ENCODE data around the gene WDR43.
A peak's percentile ranks its signal among the peaks of the same experiment; 100 is the strongest.

WDR43 gene

GRCh38 chr2:28952836-28953211, 58.4 kb downstream of the WDR43 start:
- no peak overlapping the region for H2BK12ac ChIP-seq (ENCODE audit: low read length)
- no peak overlapping the region for H3K4me2 ChIP-seq (ENCODE audit: low read length)
- no peak overlapping the region for H2BK5ac ChIP-seq (ENCODE audit: low read depth, low read length, poor library complexity)
- H3K36me3 ChIP-seq (ENCODE audit: control insufficient read depth in 1 of 2, insufficient read depth in 2 of 2, low read length in 2 of 2): peaks cover 0 to 8% of the 10 kb centered on the region in 2 experiments
- no peak overlapping the region for H4K8ac ChIP-seq (ENCODE audit: low read depth, low read length)
- H2BK120ac ChIP-seq (ENCODE audit: insufficient read depth, low read length, poor library complexity): no peak overlapping the region
- H3K27ac ChIP-seq (ENCODE audit: low read depth, low read length): no peak overlapping the region
- H3K79me1 ChIP-seq (ENCODE audit: low read length): no peaks in the 10 kb centered on the region
- no peak overlapping the region for H3K4me3 ChIP-seq (ENCODE audit: low read depth, low read length)
- H3K27me3 ChIP-seq (ENCODE audit: insufficient read depth, low read length): no peaks in the 10 kb centered on the region
- H2AK5ac ChIP-seq (ENCODE audit: low read length): no peak overlapping the region
- no peak overlapping the region for H4K12ac ChIP-seq (ENCODE audit: low read depth, low read length)
- H3K4ac ChIP-seq (ENCODE audit: low read depth, low read length): no peak overlapping the region
- H3K4me1 ChIP-seq (ENCODE audit: control insufficient read depth in 1 of 2, insufficient read depth in 2 of 2, low read length in 2 of 2): no peaks in the 10 kb centered on the region
- WGBS (ENCODE audit: extremely low coverage, insufficient coverage, insufficient read length): no CpG with 5 or more reads among the region's 6 CpGs
- peaks cover 3% of the 10 kb centered on the region for H3K9me3 ChIP-seq (ENCODE audit: insufficient read depth, low read depth, low read length)
- H3K79me2 ChIP-seq (ENCODE audit: control insufficient read depth, insufficient read depth, low read length, poor library complexity): no peaks in the 10 kb centered on the region
- no peak overlapping the region for H3K18ac ChIP-seq (ENCODE audit: low read length)
- H3K14ac ChIP-seq (ENCODE audit: low read length): no peak overlapping the region
- no peak overlapping the region for H3K9ac ChIP-seq (ENCODE audit: low read length)
- H3K23ac ChIP-seq (ENCODE audit: low read length): no peak overlapping the region
- no peak for DNase-seq
- no peak overlapping the region for H4K91ac ChIP-seq (ENCODE audit: low read depth, low read length)
- H2AFZ ChIP-seq (ENCODE audit: insufficient read depth, low read length, poor library complexity): no peak overlapping the region

DNA sequence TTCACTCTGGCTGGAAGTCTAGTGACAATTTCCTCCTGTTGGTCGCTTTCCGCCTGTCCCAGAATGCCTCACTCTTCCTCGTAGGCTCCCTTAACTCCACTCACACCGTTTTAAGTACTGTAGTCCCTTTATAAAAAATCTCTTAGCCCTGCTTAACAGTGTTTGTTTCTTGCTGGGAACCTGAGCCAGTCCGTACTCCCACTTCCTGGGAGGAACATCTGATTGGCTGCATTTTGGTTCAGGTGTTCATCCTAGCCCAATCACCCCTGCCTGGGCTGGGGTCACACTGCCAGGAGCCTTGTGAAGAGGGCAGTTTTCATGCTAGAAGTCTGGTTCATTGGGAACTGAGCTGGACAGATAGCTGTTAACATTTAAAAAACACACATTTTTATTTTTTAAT, 61.0 kb downstream of the WDR43 start:
- no peaks in the 10 kb centered on the region for H3K27me3 ChIP-seq (ENCODE audit: insufficient read depth, low read length)
- H3K4ac ChIP-seq (ENCODE audit: low read depth, low read length): no peak overlapping the region
- H4K91ac ChIP-seq (ENCODE audit: low read depth, low read length): no peak overlapping the region
- no peak overlapping the region for H4K8ac ChIP-seq (ENCODE audit: low read depth, low read length)
- H4K12ac ChIP-seq (ENCODE audit: low read depth, low read length): no peak overlapping the region
- no peak for DNase-seq
- H3K18ac ChIP-seq (ENCODE audit: low read length): no peak overlapping the region
- no peaks in the 10 kb centered on the region for H3K4me1 ChIP-seq (ENCODE audit: control insufficient read depth in 1 of 2, insufficient read depth in 2 of 2, low read length in 2 of 2)
- no peaks in the 10 kb centered on the region for H3K9me3 ChIP-seq (ENCODE audit: insufficient read depth, low read depth, low read length)
- no peak overlapping the region for H2AK5ac ChIP-seq (ENCODE audit: low read length)
- H2BK120ac ChIP-seq (ENCODE audit: insufficient read depth, low read length, poor library complexity): no peak overlapping the region
- no peak overlapping the region for H3K4me2 ChIP-seq (ENCODE audit: low read length)
- H3K9ac ChIP-seq (ENCODE audit: low read length): no peak overlapping the region
- no peaks in the 10 kb centered on the region for H3K79me2 ChIP-seq (ENCODE audit: control insufficient read depth, insufficient read depth, low read length, poor library complexity)
- H2BK5ac ChIP-seq (ENCODE audit: low read depth, low read length, poor library complexity): no peak overlapping the region
- H3K36me3 ChIP-seq (ENCODE audit: control insufficient read depth in 1 of 2, insufficient read depth in 2 of 2, low read length in 2 of 2): no peaks in the 10 kb centered on the region
- no peak overlapping the region for H3K14ac ChIP-seq (ENCODE audit: low read length)
- no peak overlapping the region for H2BK12ac ChIP-seq (ENCODE audit: low read length)
- WGBS (ENCODE audit: extremely low coverage, insufficient coverage, insufficient read length): no CpG with 5 or more reads among the region's 5 CpGs
- H3K79me1 ChIP-seq (ENCODE audit: low read length): no peaks in the 10 kb centered on the region
- no peak overlapping the region for H3K4me3 ChIP-seq (ENCODE audit: low read depth, low read length)
- no peak overlapping the region for H3K27ac ChIP-seq (ENCODE audit: low read depth, low read length)
- H3K23ac ChIP-seq (ENCODE audit: low read length): no peak overlapping the region
- H2AFZ ChIP-seq (ENCODE audit: insufficient read depth, low read length, poor library complexity): no peak overlapping the region

DNA sequence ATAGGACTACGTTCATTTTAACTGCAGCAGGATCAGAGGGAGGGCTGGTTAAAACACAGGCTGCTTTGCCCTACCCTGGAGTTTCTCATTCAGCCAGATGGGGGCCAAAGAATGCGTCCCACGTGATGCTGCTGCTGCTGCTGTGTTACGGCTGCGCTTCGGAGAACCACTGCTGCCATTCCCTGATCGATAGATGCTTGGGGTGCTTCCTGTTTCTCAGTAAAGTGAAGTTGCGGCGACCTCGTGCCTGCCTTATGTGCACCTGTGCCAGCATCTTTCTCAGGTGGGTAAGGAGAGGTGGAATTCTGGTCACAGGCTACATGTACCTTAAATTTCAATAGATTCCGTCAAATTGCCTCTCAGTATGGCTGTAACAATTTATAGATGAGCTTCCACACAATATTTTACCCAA, 62.0 kb downstream of the WDR43 start:
- Histone ChIP-seq H4K12ac (ENCODE audit: low read depth, low read length) (no peak overlapping the region), H2BK120ac (ENCODE audit: insufficient read depth, low read length, poor library complexity) (no peak overlapping the region), H3K79me2 (ENCODE audit: control insufficient read depth, insufficient read depth, low read length, poor library complexity) (no peaks in the 10 kb centered on the region), H3K4me2 (ENCODE audit: low read length) (peak overlapping the region; percentile 10), H3K27me3 (ENCODE audit: insufficient read depth, low read length) (no peaks in the 10 kb centered on the region), H3K79me1 (ENCODE audit: low read length) (no peaks in the 10 kb centered on the region), H3K4me1 (ENCODE audit: control insufficient read depth in 1 of 2, insufficient read depth in 2 of 2, low read length in 2 of 2) (no peaks in the 10 kb centered on the region), H3K4me3 (ENCODE audit: low read depth, low read length) (no peak overlapping the region), H3K9ac (ENCODE audit: low read length) (no peak overlapping the region), H3K14ac (ENCODE audit: low read length) (no peak overlapping the region), H4K91ac (ENCODE audit: low read depth, low read length) (no peak overlapping the region), H3K23ac (ENCODE audit: low read length) (no peak overlapping the region), H2BK5ac (ENCODE audit: low read depth, low read length, poor library complexity) (no peak overlapping the region), H3K4ac (ENCODE audit: low read depth, low read length) (no peak overlapping the region), H3K27ac (ENCODE audit: low read depth, low read length) (no peak overlapping the region), H2AFZ (ENCODE audit: insufficient read depth, low read length, poor library complexity) (no peak overlapping the region), H2AK5ac (ENCODE audit: low read length) (no peak overlapping the region), H4K8ac (ENCODE audit: low read depth, low read length) (no peak overlapping the region), H3K18ac (ENCODE audit: low read length) (no peak overlapping the region), H3K9me3 (ENCODE audit: insufficient read depth, low read depth, low read length) (no peaks in the 10 kb centered on the region), H2BK12ac (ENCODE audit: low read length) (no peak overlapping the region), H3K36me3 (ENCODE audit: control insufficient read depth in 1 of 2, insufficient read depth in 2 of 2, low read length in 2 of 2) (no peaks in the 10 kb centered on the region)
- peak in 1 of 2 donors; percentile 27 for DNase-seq
- WGBS (ENCODE audit: extremely low coverage, insufficient coverage, insufficient read length): no CpG with 5 or more reads among the region's 11 CpGs

- H3K79me2 ChIP-seq (ENCODE audit: control insufficient read depth, insufficient read depth, low read length, poor library complexity): no peaks in the 10 kb centered on the region
- no peak overlapping the region for H3K9ac ChIP-seq (ENCODE audit: low read length)
- no peaks in the 10 kb centered on the region for H3K36me3 ChIP-seq (ENCODE audit: control insufficient read depth in 1 of 2, insufficient read depth in 2 of 2, low read length in 2 of 2)
- H3K4ac ChIP-seq (ENCODE audit: low read depth, low read length): no peak overlapping the region
- H3K27me3 ChIP-seq (ENCODE audit: insufficient read depth, low read length): no peaks in the 10 kb centered on the region
- no peak overlapping the region for H3K27ac ChIP-seq (ENCODE audit: low read depth, low read length)
- H3K4me1 ChIP-seq (ENCODE audit: control insufficient read depth in 1 of 2, insufficient read depth in 2 of 2, low read length in 2 of 2): no peaks in the 10 kb centered on the region
- no peaks in the 10 kb centered on the region for H3K9me3 ChIP-seq (ENCODE audit: insufficient read depth, low read depth, low read length)
- no peak overlapping the region for H2BK5ac ChIP-seq (ENCODE audit: low read depth, low read length, poor library complexity)
- no peak overlapping the region for H3K23ac ChIP-seq (ENCODE audit: low read length)
- no peak overlapping the region for H4K12ac ChIP-seq (ENCODE audit: low read depth, low read length)
- no peak overlapping the region for H2BK120ac ChIP-seq (ENCODE audit: insufficient read depth, low read length, poor library complexity)
- H2BK12ac ChIP-seq (ENCODE audit: low read length): no peak overlapping the region
- no CpG with 5 or more reads among the region's 15 CpGs for WGBS (ENCODE audit: extremely low coverage, insufficient coverage, insufficient read length)
- no peak overlapping the region for H4K8ac ChIP-seq (ENCODE audit: low read depth, low read length)
- no peak overlapping the region for H2AK5ac ChIP-seq (ENCODE audit: low read length)
- H3K14ac ChIP-seq (ENCODE audit: low read length): no peak overlapping the region
- no peak overlapping the region for H3K4me2 ChIP-seq (ENCODE audit: low read length)
- peak in 1 of 2 donors; percentile 31 for DNase-seq
- H4K91ac ChIP-seq (ENCODE audit: low read depth, low read length): no peak overlapping the region
- no peak overlapping the region for H3K18ac ChIP-seq (ENCODE audit: low read length)
- no peaks in the 10 kb centered on the region for H3K79me1 ChIP-seq (ENCODE audit: low read length)
- no peak overlapping the region for H3K4me3 ChIP-seq (ENCODE audit: low read depth, low read length)
- H2AFZ ChIP-seq (ENCODE audit: insufficient read depth, low read length, poor library complexity): no peak overlapping the region
Measured at GRCh38 chr2:28956890-28957289, 62.4 kb downstream of the WDR43 start.

All from trophoblast cell (in vitro differentiated cells and primary cell).